Stimulated activated CD4-positive, alpha-beta T cell treated with anti-CD3 and anti-CD28 coated beads, Interleukin-2, amount 100 ng/mL, for 24 hours (primary cell): Measurements from ENCODE around the gene ZNF597.

Experiments used
- DNase-seq, 2 donors: peaks; one replicate each; pipeline ENCODE4 v3.0.0-alpha.2; 2020

The ZNF597 gene

GRCh38 chr16:3439637-3440036, 3.7 kb downstream of the ZNF597 start:
- DNase-seq, result no peak

- no peak for DNase-seq
Observed at GRCh38 chr16:3434373-3434772, 8.9 kb downstream of the ZNF597 start.

DNA sequence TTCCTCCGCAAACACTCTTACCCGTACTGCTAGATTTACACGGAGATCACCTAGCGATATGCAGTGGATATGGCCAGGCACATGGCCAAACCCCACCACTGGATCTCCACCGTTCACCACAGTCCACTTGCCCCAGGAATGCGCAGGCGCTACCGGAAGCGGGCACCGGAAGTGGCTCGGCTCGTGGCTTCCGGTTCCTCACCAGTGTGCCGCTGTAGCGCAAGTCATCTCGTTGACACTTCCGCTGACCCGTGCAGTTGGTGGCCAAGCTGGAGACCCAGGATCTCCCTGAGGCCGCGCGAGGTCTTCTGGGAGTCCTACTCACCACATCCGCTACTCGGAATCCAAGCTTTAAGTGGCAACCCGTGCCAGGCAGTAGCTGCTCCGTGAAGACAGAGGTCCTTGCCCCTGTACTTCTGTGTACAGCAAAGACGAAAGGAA, 11.5 kb downstream of the ZNF597 start:
- DNase-seq, result peak; percentile 61 to 75

GRCh38 chr16:3413730-3414379, 29.4 kb downstream of the ZNF597 start:
- DNase-seq, result no peak

DNA sequence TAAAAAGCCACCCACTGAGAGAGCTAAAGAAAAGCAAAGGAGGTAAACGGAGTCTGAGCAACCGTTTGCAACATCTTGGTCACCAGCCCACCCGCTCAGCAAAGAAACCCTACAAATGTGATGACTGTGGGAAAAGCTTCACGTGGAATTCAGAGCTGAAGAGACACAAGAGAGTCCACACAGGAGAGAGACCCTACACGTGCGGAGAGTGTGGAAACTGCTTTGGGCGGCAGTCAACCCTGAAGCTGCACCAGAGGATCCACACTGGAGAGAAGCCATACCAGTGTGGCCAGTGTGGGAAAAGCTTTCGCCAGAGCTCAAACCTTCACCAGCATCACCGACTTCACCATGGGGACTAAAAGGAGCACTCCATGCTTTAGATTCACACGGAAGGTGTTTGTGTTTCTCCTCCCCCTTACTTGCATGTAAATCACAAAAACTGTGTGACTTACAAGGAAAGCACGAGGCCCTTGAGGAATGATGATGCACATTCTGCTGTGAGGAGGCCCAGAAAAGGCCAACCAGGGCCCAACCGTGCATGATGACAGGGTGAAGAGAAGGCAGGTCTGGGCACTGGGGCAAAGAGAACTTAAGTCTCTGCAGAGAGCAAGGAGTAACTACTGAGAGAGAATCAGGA, 34.6 kb downstream of the ZNF597 start:
- DNase-seq, result no peak

GRCh38 chr16:3401719-3402397, 41.4 kb downstream of the ZNF597 start:
- DNase-seq, result no peak

GRCh38 chr16:3400779-3401688, 42.3 kb downstream of the ZNF597 start, which contains the start of the genes ZNF174 and ZSCAN32:
ZNF174 (plus strand) TSS chr16:3401215; CDS start chr16:3402005, 790 bp downstream.
ZSCAN32 (minus strand) TSS chr16:3401004; CDS start chr16:3397557, 3,447 bp downstream.
- peak; percentile 98 to 99 for DNase-seq

DNA sequence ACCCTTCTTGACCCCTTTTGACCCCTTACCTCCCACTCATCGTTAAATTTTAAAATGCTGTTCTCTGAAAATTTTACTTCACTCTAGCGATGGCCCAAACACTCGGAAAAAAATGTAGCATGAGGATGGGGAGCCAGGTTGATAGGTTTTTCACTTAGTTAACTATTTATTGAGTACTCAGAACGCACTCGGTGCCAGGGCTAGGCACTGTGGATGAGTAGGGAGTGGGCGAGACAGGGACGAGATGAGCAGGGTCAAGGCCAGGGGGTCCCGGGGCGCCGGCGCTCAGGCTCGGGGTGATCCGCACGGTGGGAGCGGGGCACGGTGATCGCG, 42.9 kb downstream of the ZNF597 start:
- DNase-seq, result no peak

DNA sequence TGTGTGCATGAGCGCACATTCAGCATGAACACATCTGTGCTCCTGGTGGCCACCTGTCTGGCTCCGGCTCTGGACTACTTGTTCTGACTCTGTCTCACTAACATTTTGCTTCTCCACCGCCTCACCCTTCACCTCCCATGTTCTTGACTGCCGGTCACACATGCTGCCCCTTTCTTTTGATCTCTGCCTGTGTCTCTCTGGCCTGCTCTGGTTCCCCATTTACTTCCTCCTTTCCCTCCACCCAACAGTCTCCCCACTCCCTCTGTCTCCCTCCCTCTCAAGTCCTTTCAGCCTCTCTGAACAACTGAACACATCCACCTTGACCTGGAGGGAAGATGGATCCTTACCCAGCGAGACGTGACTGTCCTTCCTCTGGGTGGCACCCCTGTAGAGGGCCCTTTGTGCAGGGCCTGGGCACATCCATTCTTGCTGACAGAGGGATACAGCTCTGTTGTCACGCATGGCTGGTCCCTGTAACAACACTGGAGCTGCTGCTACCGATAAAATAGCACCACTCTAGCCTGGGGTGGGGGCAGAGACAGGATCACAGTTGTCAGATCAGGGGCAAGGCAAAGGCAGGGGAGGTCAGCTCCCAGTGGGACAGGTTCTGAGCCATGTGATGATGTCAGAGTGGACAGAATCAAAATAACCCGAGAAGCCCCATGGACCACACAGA, 53.5 kb downstream of the ZNF597 start:
- no peak for DNase-seq

- no peak for DNase-seq
Observed at GRCh38 chr16:3388325-3388724, 55.0 kb downstream of the ZNF597 start.

- no peak for DNase-seq
Observed at GRCh38 chr16:3383045-3383448, 60.3 kb downstream of the ZNF597 start.
